Lower leg skin (tissue), 4 donors: ENCODE measurements around the gene SMAD6. TPM values are rescaled to one million over a fixed set of nuclear protein-coding genes. Genes with fewer than 3 reads are reported as not detected.
"Not testable (repeated sequence)": the region's sequence is repeated elsewhere in the genome, so short reads cannot be mapped to it uniquely, and the experiment has no call there.

Source experiments
- DNase-seq, 2 donors: peaks; one replicate each; pipeline ENCODE4 v3.0.0-alpha.2; 2019; ENCODE audit warnings: low spot score in 2 of 2
- H3K4me3 ChIP-seq: fragments of 200-600 bp; sonication (generic); 2 replicates; pipeline ENCODE4 v1.5.1; 2017; ENCODE audit warnings: mild to moderate bottlenecking, low read depth; ENCODE audit not compliant: poor library complexity, severe bottlenecking
- POLR2A ChIP-seq, 2 donors: fragments of 450-650 bp; IDR thresholded peaks; one replicate each; pipeline ENCODE4 v1.6.1; 2016 to 2017; ENCODE audit warnings: antibody characterized with exemption in 2 of 2, mild to moderate bottlenecking in 1 of 2, moderate library complexity in 1 of 2
- WGBS, 2 donors: methylation state at CpG; one replicate each; pipeline ENCODE4 v1.1.5; 2018; 5-methylcytosine and 5-hydroxymethylcytosine counted together
- intact Hi-C: fragments of 100-400 bp; cut with DNase I; formaldehyde crosslinking; loops from one replicate; pipeline ENCODE4 v1.15.0; 2023; ENCODE audit warnings: low total_unique reads
- total RNA-seq, 4 donors: library from RNA; depleted of rRNA; stranded (reverse); fragments of >200 nt; gene quantifications; one replicate each; pipeline ENCODE4 v1.1.0, GENCODE V29; 2016
- TF ChIP-seq, protein P1 (sequence below), 3 donors: fragments of 450-650 bp; IDR thresholded peaks; one replicate each; pipeline ENCODE4 v1.5.1; 2016; ENCODE audit warnings: antibody characterized with exemption in 3 of 3, mild to moderate bottlenecking in 3 of 3, moderate library complexity in 2 of 3

Gene SMAD6
- total RNA-seq, 4 donors from 2014 or later: 2.0 to 9.1 (median 6.7) TPM

GRCh38 chr15:66755298-66756068, 53.4 kb downstream of the SMAD6 start:
- DNase-seq: no peak
- H3K4me3 ChIP-seq: no peak overlapping the region

DNA sequence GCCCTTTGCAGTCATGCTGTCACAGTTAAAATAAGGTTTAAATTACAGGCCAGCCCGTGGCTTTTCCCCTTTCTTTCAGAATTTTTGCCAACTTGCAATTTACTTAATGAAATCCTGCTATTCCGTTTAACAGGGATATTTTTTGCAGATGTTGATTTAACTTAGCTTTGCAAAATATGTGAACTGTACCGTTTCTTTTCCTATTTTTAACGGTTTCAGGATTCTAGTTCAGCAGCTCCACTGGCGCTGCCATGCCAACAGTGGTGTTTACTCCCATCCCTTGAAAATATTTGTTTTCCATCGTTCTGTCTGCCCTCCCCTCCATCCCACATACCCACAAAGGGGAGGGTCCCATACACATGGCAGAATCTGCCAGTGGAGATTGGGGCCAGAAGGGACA, 54.3 kb downstream of the SMAD6 start:
- DNase-seq: no peak
- intact Hi-C loops: no loop called here
- no peak for TF ChIP-seq POLR2A (IDR thresholded peaks at IDR 0.05)
- TF ChIP-seq, protein P1, sequence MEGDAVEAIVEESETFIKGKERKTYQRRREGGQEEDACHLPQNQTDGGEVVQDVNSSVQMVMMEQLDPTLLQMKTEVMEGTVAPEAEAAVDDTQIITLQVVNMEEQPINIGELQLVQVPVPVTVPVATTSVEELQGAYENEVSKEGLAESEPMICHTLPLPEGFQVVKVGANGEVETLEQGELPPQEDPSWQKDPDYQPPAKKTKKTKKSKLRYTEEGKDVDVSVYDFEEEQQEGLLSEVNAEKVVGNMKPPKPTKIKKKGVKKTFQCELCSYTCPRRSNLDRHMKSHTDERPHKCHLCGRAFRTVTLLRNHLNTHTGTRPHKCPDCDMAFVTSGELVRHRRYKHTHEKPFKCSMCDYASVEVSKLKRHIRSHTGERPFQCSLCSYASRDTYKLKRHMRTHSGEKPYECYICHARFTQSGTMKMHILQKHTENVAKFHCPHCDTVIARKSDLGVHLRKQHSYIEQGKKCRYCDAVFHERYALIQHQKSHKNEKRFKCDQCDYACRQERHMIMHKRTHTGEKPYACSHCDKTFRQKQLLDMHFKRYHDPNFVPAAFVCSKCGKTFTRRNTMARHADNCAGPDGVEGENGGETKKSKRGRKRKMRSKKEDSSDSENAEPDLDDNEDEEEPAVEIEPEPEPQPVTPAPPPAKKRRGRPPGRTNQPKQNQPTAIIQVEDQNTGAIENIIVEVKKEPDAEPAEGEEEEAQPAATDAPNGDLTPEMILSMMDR (IDR thresholded peaks at IDR 0.05): no peak
- 40 to 58% methylated on average over 6 of the region's 6 CpGs for WGBS, 2 donors
- no peak overlapping the region for H3K4me3 ChIP-seq

More at GRCh38 chr15:66755298-66756068, 53.4 kb downstream of the SMAD6 start:
- intact Hi-C loops: no loop called here
- 83 to 89% methylated on average over 5 to 7 of the region's 7 CpGs for WGBS, 2 donors
- TF ChIP-seq, protein P1 (IDR thresholded peaks at IDR 0.05): no peak
- no peak for TF ChIP-seq POLR2A (IDR thresholded peaks at IDR 0.05)

DNA sequence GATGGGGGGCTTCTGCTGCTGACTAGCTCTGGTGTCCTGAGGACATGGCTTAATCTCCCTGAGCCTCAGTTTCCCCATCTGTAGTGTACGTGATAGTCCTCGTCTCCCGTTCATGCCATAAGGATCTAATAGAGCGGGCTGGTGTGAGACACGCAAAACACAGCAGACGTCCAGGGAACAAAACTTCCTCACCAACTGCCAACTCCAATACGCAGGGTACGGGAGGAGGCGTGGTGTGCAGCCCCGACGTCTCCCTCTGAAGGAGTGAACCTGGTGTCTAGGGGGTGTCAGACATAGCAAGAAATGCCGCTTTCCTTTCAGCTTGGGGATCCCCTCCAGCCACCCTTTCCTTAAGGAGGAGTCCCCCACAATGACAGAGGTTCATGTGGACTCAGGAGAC, 55.0 kb downstream of the SMAD6 start:
- no peak for DNase-seq
- intact Hi-C loops: no loop called here

GRCh38 chr15:66757521-66757920, 55.5 kb downstream of the SMAD6 start:
- TF ChIP-seq, protein P1 (IDR thresholded peaks at IDR 0.05): no peak
- TF ChIP-seq POLR2A (IDR thresholded peaks at IDR 0.05): no peak
- 78 to 81% methylated on average over 11 of the region's 11 CpGs for WGBS, 2 donors
- intact Hi-C loops: no loop called here
- DNase-seq: no peak
- no peak overlapping the region for H3K4me3 ChIP-seq

More for the DNA sequence above, 55.0 kb downstream of the SMAD6 start:
- TF ChIP-seq, protein P1 (IDR thresholded peaks at IDR 0.05): no peak
- no peak for TF ChIP-seq POLR2A (IDR thresholded peaks at IDR 0.05)
- no peak overlapping the region for H3K4me3 ChIP-seq
- WGBS, 2 donors: 69 to 83% methylated on average over 12 of the region's 12 CpGs

DNA sequence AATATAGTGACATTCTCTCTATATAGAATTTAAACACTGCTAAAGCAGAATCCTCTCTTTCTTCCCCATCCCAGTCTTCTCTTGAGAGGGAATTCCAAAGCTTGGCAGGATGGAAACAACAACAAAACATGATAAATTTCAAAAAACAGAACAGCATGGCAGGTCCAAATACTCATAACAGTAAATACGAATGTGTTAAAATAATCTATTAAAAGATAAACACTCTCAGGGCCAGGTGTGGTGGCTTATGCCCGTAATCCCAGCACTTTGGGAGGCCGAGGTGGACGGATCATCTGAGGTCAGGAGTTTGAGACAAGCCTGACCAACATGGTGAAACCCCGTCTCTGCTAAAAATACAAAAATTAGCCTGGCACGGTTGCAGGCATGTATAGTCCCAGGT, 56.2 kb downstream of the SMAD6 start:
- intact Hi-C loops, H3K4me3 ChIP-seq, DNase-seq: not testable (repeated sequence)
- 89 to 90% methylated on average over 6 of the region's 6 CpGs for WGBS, 2 donors

DNA sequence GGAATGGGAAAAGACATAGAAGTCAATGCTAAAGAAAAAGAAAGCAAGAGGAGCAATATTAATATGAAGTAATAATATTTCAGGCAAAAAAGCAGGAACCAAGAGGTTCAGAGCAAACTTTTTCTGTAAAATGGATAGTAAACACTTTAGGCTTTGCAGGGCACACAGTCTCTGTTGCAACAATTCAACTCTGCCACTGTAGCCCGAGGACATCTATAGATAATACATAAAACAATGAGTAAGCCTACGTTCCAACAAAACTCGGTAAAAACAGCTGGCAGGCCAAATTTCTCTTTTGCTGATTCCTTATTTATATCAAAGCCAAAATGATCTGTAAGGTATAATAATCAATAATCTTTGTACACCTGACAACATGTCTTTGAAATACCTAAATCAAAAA, 56.8 kb downstream of the SMAD6 start:
- 47 to 57% methylated on average over 3 of the region's 3 CpGs for WGBS, 2 donors
- DNase-seq: no peak
- H3K4me3 ChIP-seq: no peak overlapping the region
- TF ChIP-seq, protein P1 (IDR thresholded peaks at IDR 0.05): no peak
- no peak for TF ChIP-seq POLR2A (IDR thresholded peaks at IDR 0.05)
- intact Hi-C loops: no loop called here
